ENCODE results near the gene MAD2L2. TPM values are rescaled to one million over a fixed set of nuclear protein-coding genes. Genes with fewer than 3 reads are reported as not detected.

Gene MAD2L2
- total and polyA plus RNA-seq, 9 of the 15 experiments (the other 6 are each of a cell fraction or from before 2014, with no cell fraction given), result 12.4 to 286 (median 143) TPM

DNA sequence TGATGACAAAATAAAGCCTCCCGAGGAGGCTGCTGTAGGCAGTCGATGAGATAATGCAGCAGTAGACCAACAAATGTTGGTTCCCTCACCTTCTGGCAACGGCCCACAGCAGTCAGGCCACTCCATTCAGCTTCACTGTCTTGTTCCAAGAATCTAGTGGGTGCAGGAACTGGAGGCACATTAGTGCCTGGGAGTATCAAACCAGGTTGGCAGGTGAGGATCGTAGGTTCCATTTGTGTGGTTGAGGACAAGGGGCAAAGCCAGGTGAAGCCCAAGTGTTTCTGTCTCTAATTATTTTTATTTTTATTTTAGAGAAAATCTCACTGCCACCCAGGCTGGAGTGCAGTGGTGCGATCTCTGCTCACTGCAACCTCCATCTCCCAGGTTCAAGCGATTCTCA, 40.0 kb downstream of the MAD2L2 start:
- CTCF ChIA-PET (ENCODE audit: low intra/inter-chr PET ratio), result interaction anchor here (0.6 to 3.7 kb wide), 2 partner anchors 400 to 561 kb away, joined by 4 to 25 read pairs; no protein-coding TSS in a partner anchor
- in situ Hi-C loops (cut with MboI), result no loop called here
- TF ChIP-seq, protein P1, sequence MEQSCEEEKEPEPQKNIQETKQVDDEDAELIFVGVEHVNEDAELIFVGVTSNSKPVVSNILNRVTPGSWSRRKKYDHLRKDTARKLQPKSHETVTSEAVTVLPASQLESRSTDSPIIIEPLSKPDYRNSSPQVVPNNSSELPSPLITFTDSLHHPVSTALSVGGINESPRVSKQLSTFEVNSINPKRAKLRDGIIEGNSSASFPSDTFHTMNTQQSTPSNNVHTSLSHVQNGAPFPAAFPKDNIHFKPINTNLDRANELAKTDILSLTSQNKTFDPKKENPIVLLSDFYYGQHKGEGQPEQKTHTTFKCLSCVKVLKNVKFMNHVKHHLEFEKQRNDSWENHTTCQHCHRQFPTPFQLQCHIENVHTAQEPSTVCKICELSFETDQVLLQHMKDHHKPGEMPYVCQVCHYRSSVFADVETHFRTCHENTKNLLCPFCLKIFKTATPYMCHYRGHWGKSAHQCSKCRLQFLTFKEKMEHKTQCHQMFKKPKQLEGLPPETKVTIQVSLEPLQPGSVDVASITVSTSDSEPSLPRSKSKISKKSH (CRISPR knock-in tag; IDR thresholded peaks at IDR 0.05), result no peak
- TF ChIP-seq FOXP1 (CRISPR knock-in tag; IDR thresholded peaks at IDR 0.05), result no peak
- TF ChIP-seq FUS (optimal IDR thresholded peaks at IDR 0.05; ENCODE audit: low read depth, low read length), result no peak
- no peak for TF ChIP-seq MYC (IDR thresholded peaks at IDR 0.05; ENCODE audit: low read depth, low read length)
- no peak for TF ChIP-seq MYC (CRISPR knock-in tag; IDR thresholded peaks at IDR 0.05; ENCODE audit: borderline replicate concordance, low read depth)
- no peak for TF ChIP-seq U2AF1 (optimal IDR thresholded peaks at IDR 0.05; ENCODE audit: low read depth, low read length)
- TF ChIP-seq TCF7L2 (IDR thresholded peaks at IDR 0.05; ENCODE audit: low read depth, low read length), result no peak
- TF ChIP-seq NFATC3 (IDR thresholded peaks at IDR 0.05), result no peak
- TF ChIP-seq PHF8 (IDR thresholded peaks at IDR 0.05; ENCODE audit: borderline replicate concordance, low read length), result no peak
- TF ChIP-seq, protein P2, sequence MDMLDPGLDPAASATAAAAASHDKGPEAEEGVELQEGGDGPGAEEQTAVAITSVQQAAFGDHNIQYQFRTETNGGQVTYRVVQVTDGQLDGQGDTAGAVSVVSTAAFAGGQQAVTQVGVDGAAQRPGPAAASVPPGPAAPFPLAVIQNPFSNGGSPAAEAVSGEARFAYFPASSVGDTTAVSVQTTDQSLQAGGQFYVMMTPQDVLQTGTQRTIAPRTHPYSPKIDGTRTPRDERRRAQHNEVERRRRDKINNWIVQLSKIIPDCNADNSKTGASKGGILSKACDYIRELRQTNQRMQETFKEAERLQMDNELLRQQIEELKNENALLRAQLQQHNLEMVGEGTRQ (CRISPR knock-in tag; IDR thresholded peaks at IDR 0.05), result no peak
- TF ChIP-seq SUPT5H (IDR thresholded peaks at IDR 0.05), result no peak
- TF ChIP-seq, protein P3, sequence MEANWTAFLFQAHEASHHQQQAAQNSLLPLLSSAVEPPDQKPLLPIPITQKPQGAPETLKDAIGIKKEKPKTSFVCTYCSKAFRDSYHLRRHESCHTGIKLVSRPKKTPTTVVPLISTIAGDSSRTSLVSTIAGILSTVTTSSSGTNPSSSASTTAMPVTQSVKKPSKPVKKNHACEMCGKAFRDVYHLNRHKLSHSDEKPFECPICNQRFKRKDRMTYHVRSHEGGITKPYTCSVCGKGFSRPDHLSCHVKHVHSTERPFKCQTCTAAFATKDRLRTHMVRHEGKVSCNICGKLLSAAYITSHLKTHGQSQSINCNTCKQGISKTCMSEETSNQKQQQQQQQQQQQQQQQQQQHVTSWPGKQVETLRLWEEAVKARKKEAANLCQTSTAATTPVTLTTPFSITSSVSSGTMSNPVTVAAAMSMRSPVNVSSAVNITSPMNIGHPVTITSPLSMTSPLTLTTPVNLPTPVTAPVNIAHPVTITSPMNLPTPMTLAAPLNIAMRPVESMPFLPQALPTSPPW (CRISPR knock-in tag; IDR thresholded peaks at IDR 0.05), result no peak
- TF ChIP-seq ZFX (CRISPR knock-in tag; IDR thresholded peaks at IDR 0.05), result no peak
- TF ChIP-seq, protein P4, sequence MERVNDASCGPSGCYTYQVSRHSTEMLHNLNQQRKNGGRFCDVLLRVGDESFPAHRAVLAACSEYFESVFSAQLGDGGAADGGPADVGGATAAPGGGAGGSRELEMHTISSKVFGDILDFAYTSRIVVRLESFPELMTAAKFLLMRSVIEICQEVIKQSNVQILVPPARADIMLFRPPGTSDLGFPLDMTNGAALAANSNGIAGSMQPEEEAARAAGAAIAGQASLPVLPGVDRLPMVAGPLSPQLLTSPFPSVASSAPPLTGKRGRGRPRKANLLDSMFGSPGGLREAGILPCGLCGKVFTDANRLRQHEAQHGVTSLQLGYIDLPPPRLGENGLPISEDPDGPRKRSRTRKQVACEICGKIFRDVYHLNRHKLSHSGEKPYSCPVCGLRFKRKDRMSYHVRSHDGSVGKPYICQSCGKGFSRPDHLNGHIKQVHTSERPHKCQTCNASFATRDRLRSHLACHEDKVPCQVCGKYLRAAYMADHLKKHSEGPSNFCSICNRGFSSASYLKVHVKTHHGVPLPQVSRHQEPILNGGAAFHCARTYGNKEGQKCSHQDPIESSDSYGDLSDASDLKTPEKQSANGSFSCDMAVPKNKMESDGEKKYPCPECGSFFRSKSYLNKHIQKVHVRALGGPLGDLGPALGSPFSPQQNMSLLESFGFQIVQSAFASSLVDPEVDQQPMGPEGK (CRISPR knock-in tag; IDR thresholded peaks at IDR 0.05; ENCODE audit: borderline replicate concordance), result no peak

More for the DNA sequence above, 40.0 kb downstream of the MAD2L2 start:
- no peak overlapping the region for H3K9ac ChIP-seq (ENCODE audit: insufficient read depth in 1 of 2, low read depth in 2 of 2, low read length in 2 of 2)
- no peak for ATAC-seq
- POLR2A ChIA-PET, result interaction anchor here (0.9 to 1.2 kb wide), 3 partner anchors 24 to 318 kb away, joined by 3 to 4 read pairs (median 3); no protein-coding TSS in a partner anchor
- H3K79me2 ChIP-seq (ENCODE audit: control insufficient read depth, insufficient read depth, low read length), result no peaks in the 10 kb centered on the region
- peaks cover 0 to under 1% of the 10 kb centered on the region in 2 experiments; a peak in 1 of 5 replicates for H3K4me1 ChIP-seq (replicated peaks in 1 of 2; ENCODE audit: control insufficient read depth in 2 of 2, insufficient read depth in 2 of 2, low read length in 2 of 2)
- H3K4me2 ChIP-seq (ENCODE audit: insufficient read depth, low read length), result no peak overlapping the region
- no TSS peak for BruUV-seq (replicated peaks)
- H3K27me3 ChIP-seq (ENCODE audit: control insufficient read depth in 2 of 2, insufficient read depth in 2 of 2, low read length in 2 of 2), result peaks cover 9 to 45% of the 10 kb centered on the region in 2 experiments; a peak in 4 of 5 replicates
- no peak for FAIRE-seq
- no peaks in the 10 kb centered on the region for H3K36me3 ChIP-seq (ENCODE audit: control insufficient read depth, insufficient read depth, low read length)
- no peak for DNase-seq (ENCODE audit: extremely low read depth in 1 of 4, low spot score in 3 of 4)
- H2AFZ ChIP-seq (ENCODE audit: low read depth, low read length), result no peak overlapping the region
- WGBS (ENCODE audit: insufficient coverage, low coverage, missing lambda C conversion rate), result 4% methylated on average over 6 of the region's 6 CpGs
- peaks cover 9% of the 10 kb centered on the region for H4K20me1 ChIP-seq (replicated peaks; ENCODE audit: control insufficient read depth, insufficient read depth, low read length)
- H3K27ac ChIP-seq (ENCODE audit: extremely low read depth, low read depth, low read length), result no peak overlapping the region
- no peaks in the 10 kb centered on the region for H3K9me3 ChIP-seq (replicated peaks; ENCODE audit: control insufficient read depth, insufficient read depth, low read depth, low read length)
- no peaks in the 10 kb centered on the region for H3K9me1 ChIP-seq (ENCODE audit: control insufficient read depth, insufficient read depth, low read length)
- intact Hi-C loops (cut with micrococcal nuclease), result loop anchor here (5.0 kb wide), 1 partner anchor 169 kb away; no protein-coding TSS in a partner anchor
- H3K4me3 ChIP-seq, result no peak overlapping the region
